ENCODE results near the gene SEC23B. TPM values are rescaled to one million over a fixed set of nuclear protein-coding genes. Genes with fewer than 3 reads are reported as not detected.

Gene SEC23B
- total and polyA plus RNA-seq, 2 of the 13 experiments (the other 11 are each of a cell fraction or from before 2014, with no cell fraction given): 114 to 120 TPM

- no peak for TF ChIP-seq NFAT5 (CRISPR knock-in tag; IDR thresholded peaks at IDR 0.05)
These were observed 26.4 kb downstream of the SEC23B start (continued) for GRCh38 chr20:18533978-18534644.

- no peak for DNase-seq (ENCODE audit: low spot score)
- in situ Hi-C loops (cut with HindIII; ENCODE audit: extremely low pct_ligation_motif_present, low pct_unique_long_range_greater_than_20kb): no loop called here
- H3K79me2 ChIP-seq (ENCODE audit: insufficient read depth, low read length): no peaks in the 10 kb centered on the region
- H3K27ac ChIP-seq (ENCODE audit: extremely low read length, insufficient read depth, low read length): no peak overlapping the region
- H4K20me1 ChIP-seq (ENCODE audit: insufficient read depth, low read length): no peaks in the 10 kb centered on the region
- BruUV-seq (replicated peaks): no TSS peak
- no peaks in the 10 kb centered on the region for H3K27me3 ChIP-seq (ENCODE audit: control insufficient read depth in 1 of 2, insufficient read depth in 2 of 2, low read length in 2 of 2)
- H3K4me3 ChIP-seq (replicated peaks in 1 of 3; ENCODE audit: insufficient read depth in 1 of 3, low read depth in 2 of 3, low read length in 3 of 3): no peak overlapping the region
- peaks cover 20% of the 10 kb centered on the region for H3K4me1 ChIP-seq (ENCODE audit: insufficient read depth, low read length)
- CTCF ChIA-PET (ENCODE audit: low intra/inter-chr PET ratio, low total read pairs): no interaction called here
- no peak overlapping the region for H3K9ac ChIP-seq (ENCODE audit: insufficient read depth, low read depth, low read length)
- WGBS (ENCODE audit: low lambda C conversion rate): 100% methylated on average over 2 of the region's 2 CpGs
- H3K4me2 ChIP-seq (ENCODE audit: low read depth, low read length): no peak overlapping the region
- H3K36me3 ChIP-seq (replicated peaks in 1 of 2; ENCODE audit: control insufficient read depth in 1 of 2, insufficient read depth in 2 of 2, low read length in 2 of 2): peaks cover 26 to 67% of the 10 kb centered on the region in 2 experiments
- no peak for ATAC-seq
- no peak overlapping the region for H2AFZ ChIP-seq (ENCODE audit: low read length)
- no peak for TF ChIP-seq ZNF333 (CRISPR knock-in tag; IDR thresholded peaks at IDR 0.05; ENCODE audit: borderline replicate concordance)
- TF ChIP-seq TCF12 (IDR thresholded peaks at IDR 0.05): no peak
- TF ChIP-seq TCF12 (CRISPR knock-in tag; IDR thresholded peaks at IDR 0.05): no peak
- TF ChIP-seq NCOA5 (CRISPR knock-in tag; IDR thresholded peaks at IDR 0.05): no peak
- no peak for TF ChIP-seq RXRB (CRISPR knock-in tag; IDR thresholded peaks at IDR 0.05; ENCODE audit: borderline replicate concordance)
- intact Hi-C loops (cut with micrococcal nuclease; ENCODE audit: unreplicated experiment): no loop called here
- POLR2A ChIA-PET: interaction anchor here (1.0 kb wide), 1 partner anchor 48 kb away, joined by 4 read pairs; no protein-coding TSS in a partner anchor
- H3K9me3 ChIP-seq (ENCODE audit: low read length): no peaks in the 10 kb centered on the region
- FAIRE-seq: no peak
These were observed 29.9 kb downstream of the SEC23B start for GRCh38 chr20:18537651-18538050.
